ENCODE measurements around the gene SORT1.

GRCh38 chr1:109350182-109350581, 47.5 kb downstream of the SORT1 start:
- no peak for TF ChIP-seq POLR2A (IDR thresholded peaks at IDR 0.05; ENCODE audit: low read depth, low read length)
- no peak for TF ChIP-seq CTCF (conservative IDR thresholded peaks at IDR 0.05; ENCODE audit: low read depth, low read length)
- no peak for TF ChIP-seq BHLHE40 (IDR thresholded peaks at IDR 0.05; ENCODE audit: low read depth, low read length)
- TF ChIP-seq CEBPB (IDR thresholded peaks at IDR 0.05; ENCODE audit: low read depth, low read length) = no peak
- no peak for TF ChIP-seq RFX5 (IDR thresholded peaks at IDR 0.05; ENCODE audit: low read depth, low read length)
- TF ChIP-seq, protein P1, sequence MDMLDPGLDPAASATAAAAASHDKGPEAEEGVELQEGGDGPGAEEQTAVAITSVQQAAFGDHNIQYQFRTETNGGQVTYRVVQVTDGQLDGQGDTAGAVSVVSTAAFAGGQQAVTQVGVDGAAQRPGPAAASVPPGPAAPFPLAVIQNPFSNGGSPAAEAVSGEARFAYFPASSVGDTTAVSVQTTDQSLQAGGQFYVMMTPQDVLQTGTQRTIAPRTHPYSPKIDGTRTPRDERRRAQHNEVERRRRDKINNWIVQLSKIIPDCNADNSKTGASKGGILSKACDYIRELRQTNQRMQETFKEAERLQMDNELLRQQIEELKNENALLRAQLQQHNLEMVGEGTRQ (IDR thresholded peaks at IDR 0.05; ENCODE audit: low read depth, low read length) = no peak
